Fibroblast of gingiva (primary cell): Measurements from ENCODE around the gene MOCS1.

Source experiments
- DNase-seq: peaks from one replicate; pipeline ENCODE4 v3.0.0-alpha.2; 2011; ENCODE audit warnings: low read depth

The MOCS1 gene

GRCh38 chr6:39876111-39876510 lies 58.2 kb downstream of the MOCS1 start:
- DNase-seq, result no peak

- no peak for DNase-seq
Observed at GRCh38 chr6:39873439-39873838, 60.8 kb downstream of the MOCS1 start.

GRCh38 chr6:39870950-39871349 lies 63.3 kb downstream of the MOCS1 start:
- no peak for DNase-seq

GRCh38 chr6:39867592-39867991 lies 66.7 kb downstream of the MOCS1 start:
- no peak for DNase-seq

- DNase-seq, result peak; percentile 49
Observed at GRCh38 chr6:39865011-39865888, 69.0 kb downstream of the MOCS1 start.

GRCh38 chr6:39861663-39862062 lies 72.6 kb downstream of the MOCS1 start:
- DNase-seq, result no peak

GRCh38 chr6:39859025-39859424 lies 75.2 kb downstream of the MOCS1 start:
- no peak for DNase-seq

- peak; percentile 70 for DNase-seq
Observed at GRCh38 chr6:39855356-39855995, 78.8 kb downstream of the MOCS1 start.
